Gastroesophageal sphincter (tissue), 2 donors: Measurements from ENCODE around the gene GNL3.

Source experiments
- EP300 ChIP-seq: sonication (generic); formaldehyde crosslinking; IDR thresholded peaks from one replicate; pipeline ENCODE4 v1.6.1; 2017; ENCODE audit warnings: antibody characterized with exemption, mild to moderate bottlenecking
- POLR2A ChIP-seq, 2 donors: fragments of 450-650 bp; IDR thresholded peaks; one replicate each; pipeline ENCODE4 v1.6.1; 2017; ENCODE audit warnings: antibody characterized with exemption in 2 of 2, mild to moderate bottlenecking in 2 of 2, moderate library complexity in 1 of 2
- POLR2AphosphoS5 ChIP-seq: sonication (generic); formaldehyde crosslinking; IDR thresholded peaks from one replicate; pipeline ENCODE4 v1.6.1; 2017; ENCODE audit warnings: antibody characterized with exemption

DNA sequence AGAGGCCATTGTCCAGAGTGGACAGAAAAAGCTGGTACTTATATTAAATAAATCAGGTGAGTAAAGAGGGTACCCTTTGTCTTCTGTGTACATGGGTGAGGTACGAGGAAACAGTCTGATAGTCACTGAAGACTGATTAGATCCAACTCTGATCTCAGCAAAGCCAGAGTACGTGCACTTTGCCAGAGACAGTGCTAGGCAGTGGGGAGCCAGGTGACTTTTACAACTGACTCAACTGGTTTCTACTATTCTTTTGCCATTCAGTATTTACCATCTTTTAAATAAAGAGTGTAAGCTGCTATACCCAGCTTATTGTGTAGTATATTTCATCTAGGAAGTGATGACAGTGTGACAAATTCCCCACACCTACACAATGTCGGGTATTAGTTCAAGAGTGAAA lies 3.3 kb downstream of the GNL3 start:
- no peak for TF ChIP-seq POLR2AphosphoS5
- TF ChIP-seq POLR2A (IDR thresholded peaks at IDR 0.05) = no peak
- no peak for TF ChIP-seq EP300
